NOMO-1 treated with DMSO at 0.1 percent for 48 hours (cell line): ENCODE results near the gene SAMHD1.
"Not testable (repeated sequence)": the region's sequence is repeated elsewhere in the genome, so short reads cannot be mapped to it uniquely, and the experiment has no call there.

Experiments used
- DNase-seq: peaks from one replicate; lab custom pipeline; 2025; ENCODE audit not compliant: unreplicated experiment; lab: John Stamatoyannopoulos, UW

Gene SAMHD1

DNA sequence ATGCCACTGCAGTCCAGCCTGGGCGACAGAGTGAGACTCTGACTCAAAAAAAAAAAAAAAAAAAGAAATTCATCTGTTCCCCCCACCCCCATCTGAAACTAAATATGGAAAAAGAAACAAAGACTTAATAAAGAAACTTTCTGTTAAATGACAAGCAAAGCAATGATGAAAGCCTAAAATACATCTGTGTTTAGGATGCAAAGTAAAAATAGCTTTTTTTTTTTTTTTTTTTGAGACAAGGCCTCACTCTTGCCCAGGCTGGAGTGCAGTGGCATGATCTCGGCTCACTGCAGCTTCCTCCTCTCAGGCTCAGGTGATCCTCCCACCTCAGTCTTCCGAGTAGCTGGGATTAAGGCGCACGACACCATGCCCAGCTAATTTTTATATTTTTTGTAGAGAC is 76.4 kb downstream of the SAMHD1 start:
- DNase-seq, result not testable (repeated sequence)

DNA sequence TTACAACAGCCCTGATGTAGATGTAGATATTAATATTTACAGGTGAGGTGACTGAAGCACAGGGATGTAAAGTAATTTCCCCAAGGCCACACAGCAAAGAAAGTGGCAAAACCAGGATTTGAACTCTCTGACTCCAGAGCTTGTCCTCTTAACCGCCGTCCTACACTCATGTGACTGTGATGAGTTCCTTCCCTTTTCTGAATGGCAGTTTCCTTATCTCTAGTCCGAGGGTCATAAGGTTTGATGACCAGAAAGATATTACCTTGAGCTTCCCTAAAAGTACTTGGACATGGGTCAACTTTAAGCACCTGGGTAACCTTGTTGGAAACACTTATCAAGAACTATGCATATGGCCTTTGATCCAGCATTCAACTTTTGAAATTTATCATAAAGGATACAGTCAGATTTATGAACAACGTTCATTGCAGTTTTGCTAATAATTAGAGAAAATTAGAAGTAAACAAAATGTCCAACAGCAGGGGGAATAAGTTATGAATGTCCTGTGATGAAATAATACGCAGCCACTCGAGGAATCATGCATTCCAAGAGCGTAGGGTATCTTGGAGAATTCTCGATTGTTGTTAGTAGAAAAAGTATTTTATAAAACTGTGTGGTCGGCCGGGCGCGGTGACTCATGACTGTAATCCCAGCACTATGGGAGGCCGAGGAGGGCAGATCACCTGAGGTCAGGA is 77.9 kb downstream of the SAMHD1 start:
- DNase-seq, result peak; percentile 32

- no peak for DNase-seq
Observed at GRCh38 chr20:36872852-36873251, 78.7 kb downstream of the SAMHD1 start.

GRCh38 chr20:36871640-36872570 is 79.6 kb downstream of the SAMHD1 start:
- DNase-seq, result no peak

DNA sequence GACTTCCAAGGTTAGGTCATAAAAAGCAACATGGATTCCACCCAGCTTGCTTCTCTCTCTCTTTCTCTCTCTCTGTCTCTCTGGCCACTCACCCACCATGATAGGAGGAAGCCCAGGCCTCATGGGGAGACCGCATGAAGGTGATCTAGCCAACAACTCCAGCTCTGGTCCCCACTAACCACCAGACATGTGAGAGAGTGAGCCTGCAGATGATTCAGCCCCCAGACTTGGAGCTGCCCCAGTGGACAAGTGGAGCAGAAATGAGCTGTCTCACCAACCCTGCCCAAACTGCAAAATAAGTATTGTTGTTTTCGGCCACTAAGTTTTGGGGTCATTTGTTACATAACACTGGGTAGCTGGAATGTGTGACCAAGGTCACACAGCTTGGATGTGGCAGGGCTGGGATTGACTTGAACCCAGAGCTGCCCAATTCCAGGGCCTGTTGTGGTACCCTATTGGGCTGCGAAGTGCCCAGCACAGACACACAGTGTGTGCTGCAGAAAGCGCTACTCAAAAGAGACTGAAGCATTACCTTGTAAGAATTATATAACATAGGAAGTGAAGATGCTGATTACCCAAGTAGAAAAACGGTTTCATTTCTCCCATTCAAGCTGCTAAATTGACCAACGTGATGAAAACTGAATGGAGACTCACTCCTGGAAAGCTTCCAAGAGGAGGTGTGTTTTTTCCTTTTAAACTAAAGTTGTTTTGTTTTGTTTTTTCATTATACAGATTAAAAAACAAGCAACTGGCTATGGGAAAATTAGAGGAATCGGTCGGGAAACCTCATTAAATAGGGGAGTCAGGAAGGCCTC is 84.6 kb downstream of the SAMHD1 start:
- peak; percentile 87 for DNase-seq

DNA sequence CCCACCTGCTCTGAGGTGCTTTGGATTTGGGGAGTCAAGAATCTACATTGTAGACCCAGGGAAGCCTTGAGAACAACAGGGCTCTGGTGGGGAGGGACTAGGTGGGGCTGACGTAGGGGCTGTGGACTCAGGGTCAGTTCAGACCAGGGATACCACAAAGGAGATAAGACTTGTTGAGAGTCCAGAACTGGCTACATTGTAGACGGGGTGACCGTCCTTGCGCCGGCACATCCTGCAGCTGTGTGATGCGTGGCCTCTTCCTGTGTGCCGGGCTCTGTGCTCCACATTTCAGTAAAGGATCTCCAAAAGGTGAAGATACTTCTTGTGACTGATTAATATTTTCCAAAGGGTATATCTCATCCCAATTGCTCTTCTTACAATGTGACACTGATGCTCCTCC is 85.3 kb downstream of the SAMHD1 start:
- no peak for DNase-seq

GRCh38 chr20:36865861-36866149 is 85.7 kb downstream of the SAMHD1 start:
- DNase-seq, result no peak

DNA sequence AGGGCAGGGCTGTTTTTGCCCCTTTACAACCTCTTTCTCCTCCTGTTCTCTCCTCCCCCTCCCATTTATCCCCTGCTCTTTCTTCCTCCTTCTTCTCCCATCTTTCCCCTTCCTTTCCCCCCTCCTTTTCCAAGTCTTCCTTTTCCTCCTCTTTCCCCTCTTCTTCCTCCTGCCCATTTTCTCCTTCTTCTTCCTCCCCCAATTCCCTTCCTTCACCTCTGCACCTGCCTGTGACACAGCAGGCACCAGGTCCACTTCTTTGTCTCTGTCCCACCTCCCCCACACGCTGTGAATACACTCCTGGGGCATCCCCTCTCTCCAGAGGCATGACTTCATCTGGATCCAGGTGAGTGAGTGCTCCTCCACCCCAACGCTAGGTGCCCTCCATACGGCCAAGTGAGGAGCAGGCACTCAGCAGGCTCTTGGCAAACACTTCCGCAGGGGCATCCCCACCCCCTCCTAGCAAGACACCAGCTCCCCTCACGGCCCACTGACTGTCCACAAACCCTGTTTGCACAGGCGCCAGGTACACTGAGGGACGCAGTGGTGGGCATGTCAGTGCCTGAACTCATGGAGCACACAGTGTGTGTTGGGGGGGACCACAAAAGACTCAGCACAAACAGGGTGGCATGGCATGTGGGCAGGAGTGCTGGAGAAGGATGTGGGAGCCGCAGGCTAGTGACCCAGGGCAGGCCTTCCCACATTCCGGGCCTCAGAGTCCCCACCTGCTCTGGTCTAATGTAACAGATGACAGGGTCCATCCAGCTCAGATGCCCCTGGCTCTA is 86.2 kb downstream of the SAMHD1 start:
- no peak for DNase-seq

DNA sequence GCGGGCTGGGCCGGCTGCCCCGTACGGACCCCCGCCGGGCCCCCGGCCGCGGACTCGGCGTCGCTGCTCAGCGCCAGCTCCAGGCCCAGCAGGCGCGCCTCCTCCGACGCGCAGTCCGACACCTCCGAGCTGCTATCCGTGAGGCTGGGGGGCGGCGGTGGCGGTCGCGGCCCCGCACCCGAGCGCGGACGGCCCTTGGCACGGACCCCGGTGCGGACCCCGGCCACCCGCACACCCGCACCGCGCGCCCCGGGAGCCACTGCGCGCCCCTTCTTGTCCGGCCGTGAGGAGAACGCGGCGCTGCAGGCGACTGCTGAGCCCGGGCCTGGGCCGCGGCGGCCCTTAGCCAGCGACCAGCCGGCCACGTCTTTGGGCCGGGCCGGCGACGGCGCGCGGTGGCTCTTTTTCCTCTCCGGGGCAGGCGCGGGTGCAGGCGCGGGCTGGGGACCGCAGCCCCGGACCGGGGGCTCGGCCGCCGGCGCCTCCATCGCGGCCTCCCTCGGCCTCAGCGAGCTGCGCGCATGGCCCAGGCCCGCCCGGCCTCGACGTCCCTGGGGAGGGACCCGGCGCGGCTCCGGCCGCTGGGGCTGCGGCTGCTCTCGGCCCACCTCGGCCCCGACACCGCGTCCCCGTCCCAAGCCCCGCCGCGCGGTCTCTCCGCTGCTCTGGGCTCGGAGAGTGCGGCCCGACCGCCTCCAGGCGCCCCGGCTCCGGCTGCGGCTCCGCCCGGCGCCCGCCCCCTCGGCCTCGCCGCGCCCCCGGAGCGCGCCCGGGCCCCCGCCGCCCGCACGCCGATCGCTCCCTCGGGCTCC is 88.4 kb downstream of the SAMHD1 start:
- DNase-seq, result no peak

- no peak for DNase-seq
Observed at GRCh38 chr20:36861875-36862801, 89.4 kb downstream of the SAMHD1 start.

GRCh38 chr20:36861625-36861874 is 90.0 kb downstream of the SAMHD1 start:
- DNase-seq, result no peak

GRCh38 chr20:36860811-36861624 is 90.5 kb downstream of the SAMHD1 start:
- DNase-seq, result no peak

GRCh38 chr20:36860339-36860738 is 91.2 kb downstream of the SAMHD1 start:
- no peak for DNase-seq

- DNase-seq, result no peak
Observed at GRCh38 chr20:36859700-36860330, 91.7 kb downstream of the SAMHD1 start.

DNA sequence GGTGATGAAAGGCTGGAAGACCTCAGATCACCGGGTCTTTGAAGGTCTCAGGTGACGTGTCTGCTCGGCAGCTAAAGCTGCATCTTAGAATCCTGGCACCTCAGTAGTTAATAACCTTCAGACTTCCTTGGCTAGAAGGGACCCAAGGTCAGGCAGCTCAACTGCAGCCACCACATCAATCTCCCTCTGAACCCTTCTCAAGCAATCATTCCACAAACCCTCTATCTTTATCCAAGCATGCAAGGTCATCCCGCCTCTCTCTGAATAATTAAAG is 92.3 kb downstream of the SAMHD1 start:
- DNase-seq, result no peak

DNA sequence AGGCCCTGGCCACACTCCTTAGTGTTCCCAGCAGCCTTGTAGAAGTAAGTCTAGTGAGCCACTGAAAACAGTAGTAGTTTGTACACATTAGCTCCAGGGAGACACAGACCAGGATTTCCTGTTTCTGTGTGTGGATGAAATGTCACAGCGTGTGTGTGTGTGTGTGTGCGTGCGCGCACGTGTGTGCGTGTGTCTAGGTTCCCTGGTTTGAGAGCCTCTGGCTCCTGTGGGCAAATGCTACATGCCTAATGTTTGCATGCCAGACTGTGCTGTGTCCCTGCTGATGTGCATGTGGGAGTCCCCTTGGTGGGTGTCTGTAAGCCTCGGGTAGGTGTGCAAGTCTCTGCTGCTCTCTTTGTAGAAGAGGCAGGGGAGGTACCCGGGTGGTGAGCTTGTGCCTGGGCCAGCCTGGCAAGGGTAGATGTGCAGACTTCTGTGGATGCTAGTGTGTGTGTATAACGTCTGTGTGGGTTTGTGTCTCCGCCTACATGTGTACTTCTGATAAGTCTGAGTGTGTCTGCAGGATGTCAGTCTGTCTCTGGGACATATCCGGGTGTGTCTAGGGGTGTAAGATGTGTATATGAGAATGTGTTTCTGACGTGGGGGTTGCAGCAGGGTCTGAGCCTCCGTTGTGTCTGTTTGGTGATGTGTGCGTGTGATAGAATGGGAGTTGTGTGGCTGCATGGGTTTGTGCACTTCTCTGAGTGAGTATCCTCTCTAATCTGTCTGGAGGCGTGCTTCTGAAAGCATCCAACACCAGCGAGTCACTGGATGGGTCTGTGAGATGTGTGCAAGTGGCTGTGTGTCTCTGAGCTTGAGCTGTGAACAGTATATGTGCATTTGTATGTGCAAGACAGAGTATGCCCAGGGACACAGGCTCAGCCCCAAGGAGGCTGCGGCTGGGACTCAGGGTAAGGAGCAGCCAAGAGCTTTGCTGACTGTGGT is 94.5 kb downstream of the SAMHD1 start:
- no peak for DNase-seq

DNA sequence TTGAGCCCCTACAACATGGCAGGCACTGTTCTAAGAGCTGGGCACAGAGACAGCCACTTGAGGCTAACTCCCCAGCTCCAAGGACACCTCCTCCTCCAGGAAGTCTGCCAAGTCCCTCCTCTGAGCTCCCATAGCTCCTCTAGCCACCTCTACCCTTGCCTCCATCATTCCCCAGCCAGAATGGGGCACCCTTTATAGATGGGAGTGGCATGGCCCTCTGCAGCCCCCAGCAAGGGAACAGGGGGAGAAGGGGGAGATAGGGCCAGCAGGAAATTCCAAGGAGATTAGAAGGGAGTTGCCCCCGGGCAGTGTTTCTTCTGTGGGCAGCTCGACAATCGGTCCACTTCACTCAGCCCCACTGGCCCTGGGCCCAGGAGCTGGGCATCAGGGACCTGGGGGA is 95.3 kb downstream of the SAMHD1 start:
- no peak for DNase-seq
